OCI-LY1 (cell line): ENCODE results near the gene KRT34.

Source experiments
- H2AFZ ChIP-seq: fragments of 200-600 bp; sonication (generic), shearing (Covaris generic); 2 replicates; pipeline ENCODE4 v1.6.0; 2014; ENCODE audit warnings: antibody characterized with exemption, mild to moderate bottlenecking, low read length
- H3F3A ChIP-seq: fragments of 200-600 bp; sonication (generic), shearing (Covaris generic); 2 replicates; pipeline ENCODE4 v1.6.0; 2014; ENCODE audit warnings: mild to moderate bottlenecking, antibody characterized with exemption, low read length, moderate library complexity; ENCODE audit not compliant: insufficient read depth
- H3K27ac ChIP-seq: fragments of 200-600 bp; sonication (generic); 2 replicates; pipeline ENCODE4 v1.5.1; 2014; ENCODE audit warnings: low read length, mixed run types, mild to moderate bottlenecking, low read depth; ENCODE audit not compliant: poor library complexity, severe bottlenecking
- H3K27me3 ChIP-seq: fragments of 200-600 bp; sonication (generic); 2 replicates; pipeline ENCODE4 v1.6.0; 2014; ENCODE audit warnings: antibody characterized with exemption, mild to moderate bottlenecking, low read length, moderate library complexity; ENCODE audit not compliant: insufficient read depth
- H3K36me3 ChIP-seq: fragments of 200-600 bp; sonication (generic); 2 replicates; pipeline ENCODE4 v1.6.1; 2014; ENCODE audit warnings: mild to moderate bottlenecking, antibody characterized with exemption, low read length, moderate library complexity, mixed read lengths; ENCODE audit not compliant: insufficient read depth
- H3K4me1 ChIP-seq: fragments of 200-600 bp; sonication (generic); 2 replicates; pipeline ENCODE4 v1.5.1; 2014; ENCODE audit warnings: mild to moderate bottlenecking, low read length, moderate library complexity; ENCODE audit not compliant: insufficient read depth, severe bottlenecking
- H3K4me2 ChIP-seq: fragments of 200-600 bp; sonication (generic), shearing (Covaris generic); 2 replicates; pipeline ENCODE4 v1.6.1; 2014; ENCODE audit warnings: low read length
- H3K4me3 ChIP-seq: fragments of 200-600 bp; sonication (generic); 2 replicates; pipeline ENCODE4 v1.5.1; 2014; ENCODE audit warnings: low read length, low read depth, mild to moderate bottlenecking, mixed read lengths; ENCODE audit not compliant: poor library complexity, severe bottlenecking
- H3K79me2 ChIP-seq: fragments of 200-600 bp; shearing (Covaris generic); 2 replicates; pipeline ENCODE4 v1.6.1; 2016; ENCODE audit warnings: mixed run types, low read length, mixed read lengths; ENCODE audit not compliant: insufficient read depth
- H3K9ac ChIP-seq: fragments of 200-600 bp; sonication (generic), shearing (Covaris generic); 2 replicates; pipeline ENCODE4 v1.6.1; 2014; ENCODE audit warnings: mild to moderate bottlenecking, low read length, mixed read lengths
- H3K9me2 ChIP-seq: fragments of 200-600 bp; sonication (generic), shearing (Covaris generic); 2 replicates; pipeline ENCODE4 v1.6.1; 2014; ENCODE audit warnings: low read depth, mild to moderate bottlenecking, low read length, mixed read lengths
- H3K9me3 ChIP-seq: fragments of 200-600 bp; shearing (Covaris generic); 2 replicates; pipeline ENCODE4 v1.6.1; 2014; ENCODE audit warnings: low read length, mixed read lengths
- H4K20me1 ChIP-seq: fragments of 200-600 bp; sonication (generic), shearing (Covaris generic); 2 replicates; pipeline ENCODE4 v1.6.0; 2016; ENCODE audit warnings: mild to moderate bottlenecking, low read length; ENCODE audit not compliant: insufficient read depth
- EZH2 ChIP-seq: fragments of 200-600 bp; sonication (generic), shearing (Covaris generic); IDR thresholded peaks from 2 replicates; pipeline ENCODE4 v1.8.0; 2017; ENCODE audit warnings: borderline replicate concordance, mixed run types, mild to moderate bottlenecking, antibody characterized with exemption, low read length, moderate library complexity, mixed read lengths
- TF ChIP-seq, protein P1 (sequence below): fragments of 200-600 bp; sonication (generic), shearing (Covaris generic); IDR thresholded peaks from 2 replicates; pipeline ENCODE4 v1.5.1; 2017; ENCODE audit warnings: mild to moderate bottlenecking, antibody characterized with exemption, low read length, moderate library complexity, mixed read lengths

Gene KRT34

DNA sequence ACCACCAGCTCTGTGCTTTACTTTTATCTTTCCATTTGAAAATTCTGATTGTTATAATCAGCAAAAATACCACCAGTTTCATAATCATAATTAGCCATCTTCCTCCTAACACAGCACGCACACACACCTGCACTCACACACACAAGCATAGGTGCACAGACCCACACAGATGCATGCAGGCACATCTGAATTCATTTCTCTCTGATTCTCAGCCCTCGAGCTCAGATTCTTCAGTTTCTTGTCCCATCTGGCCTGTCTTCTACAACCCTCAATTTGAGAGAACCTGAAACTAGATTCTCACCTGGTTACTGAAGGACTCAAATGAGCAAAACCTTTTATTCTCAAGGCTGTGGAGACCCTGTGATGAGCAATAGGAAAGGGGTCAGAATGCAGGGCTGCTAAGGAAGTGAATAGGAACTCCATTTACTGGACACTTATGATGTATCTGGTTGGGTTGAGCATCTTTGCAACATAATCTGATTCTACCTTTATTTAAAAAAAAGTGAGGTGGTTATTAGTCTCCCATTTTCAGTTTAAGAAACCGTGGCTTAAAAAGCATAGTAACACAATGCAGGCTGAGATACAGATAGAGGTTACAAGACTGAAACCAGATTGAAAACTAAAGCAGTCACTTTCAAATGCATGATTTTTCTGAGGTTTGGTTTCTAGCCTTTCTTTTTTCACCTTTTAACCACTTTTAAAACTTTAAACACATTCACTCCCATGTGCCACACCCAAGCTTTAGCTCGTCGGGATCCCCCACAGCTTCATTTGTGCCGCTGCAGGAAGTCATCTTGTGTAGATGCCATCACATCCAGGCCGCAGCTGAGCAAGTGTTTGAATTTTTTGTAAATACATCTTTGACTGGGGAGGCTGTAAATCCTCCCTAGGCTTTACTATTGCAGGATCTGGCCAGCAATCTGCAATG lies 40.9 kb downstream of the KRT34 start:
- Histone ChIP-seq H3K27me3 (no peaks in the 10 kb centered on the region), H3K4me2 (no peak overlapping the region), H3F3A (no peaks in the 10 kb centered on the region), H3K79me2 (no peaks in the 10 kb centered on the region), H3K4me1 (no peaks in the 10 kb centered on the region), H3K9me3 (no peaks in the 10 kb centered on the region), H3K9me2 (no peaks in the 10 kb centered on the region), H3K4me3 (no peak overlapping the region), H3K9ac (no peak overlapping the region), H2AFZ (no peak overlapping the region), H4K20me1 (no peaks in the 10 kb centered on the region), H3K27ac (no peak overlapping the region), H3K36me3 (no peaks in the 10 kb centered on the region)
- TF ChIP-seq EZH2 = no peak
- TF ChIP-seq, protein P1, sequence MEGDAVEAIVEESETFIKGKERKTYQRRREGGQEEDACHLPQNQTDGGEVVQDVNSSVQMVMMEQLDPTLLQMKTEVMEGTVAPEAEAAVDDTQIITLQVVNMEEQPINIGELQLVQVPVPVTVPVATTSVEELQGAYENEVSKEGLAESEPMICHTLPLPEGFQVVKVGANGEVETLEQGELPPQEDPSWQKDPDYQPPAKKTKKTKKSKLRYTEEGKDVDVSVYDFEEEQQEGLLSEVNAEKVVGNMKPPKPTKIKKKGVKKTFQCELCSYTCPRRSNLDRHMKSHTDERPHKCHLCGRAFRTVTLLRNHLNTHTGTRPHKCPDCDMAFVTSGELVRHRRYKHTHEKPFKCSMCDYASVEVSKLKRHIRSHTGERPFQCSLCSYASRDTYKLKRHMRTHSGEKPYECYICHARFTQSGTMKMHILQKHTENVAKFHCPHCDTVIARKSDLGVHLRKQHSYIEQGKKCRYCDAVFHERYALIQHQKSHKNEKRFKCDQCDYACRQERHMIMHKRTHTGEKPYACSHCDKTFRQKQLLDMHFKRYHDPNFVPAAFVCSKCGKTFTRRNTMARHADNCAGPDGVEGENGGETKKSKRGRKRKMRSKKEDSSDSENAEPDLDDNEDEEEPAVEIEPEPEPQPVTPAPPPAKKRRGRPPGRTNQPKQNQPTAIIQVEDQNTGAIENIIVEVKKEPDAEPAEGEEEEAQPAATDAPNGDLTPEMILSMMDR = no peak

DNA sequence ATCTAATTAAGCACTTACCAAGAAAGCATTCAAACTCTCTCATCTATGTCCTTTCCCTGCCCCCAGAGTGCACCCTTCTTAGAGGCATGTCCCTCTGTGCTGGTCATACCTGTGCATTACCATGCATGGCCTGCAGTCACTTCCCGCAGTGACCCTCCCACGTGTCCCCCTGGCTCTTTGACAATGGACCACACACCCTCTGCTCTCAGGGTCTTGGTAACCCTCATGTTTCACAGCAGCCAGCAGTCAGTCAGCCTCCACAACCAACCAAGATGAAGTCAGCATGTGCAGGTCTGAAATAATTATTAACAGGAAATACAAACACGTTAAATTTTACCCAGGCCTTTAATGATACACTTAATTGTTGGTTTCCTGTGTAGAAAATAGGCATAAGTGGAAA lies 41.6 kb downstream of the KRT34 start:
- no peak for TF ChIP-seq EZH2
- TF ChIP-seq, protein P1 = no peak
- Histone ChIP-seq H3F3A (no peaks in the 10 kb centered on the region), H3K79me2 (no peaks in the 10 kb centered on the region), H3K36me3 (no peaks in the 10 kb centered on the region), H3K27me3 (no peaks in the 10 kb centered on the region), H2AFZ (no peak overlapping the region), H4K20me1 (no peaks in the 10 kb centered on the region), H3K4me3 (no peak overlapping the region), H3K9me3 (no peaks in the 10 kb centered on the region), H3K27ac (no peak overlapping the region), H3K9ac (no peak overlapping the region), H3K4me1 (no peaks in the 10 kb centered on the region), H3K9me2 (no peaks in the 10 kb centered on the region), H3K4me2 (no peak overlapping the region)

DNA sequence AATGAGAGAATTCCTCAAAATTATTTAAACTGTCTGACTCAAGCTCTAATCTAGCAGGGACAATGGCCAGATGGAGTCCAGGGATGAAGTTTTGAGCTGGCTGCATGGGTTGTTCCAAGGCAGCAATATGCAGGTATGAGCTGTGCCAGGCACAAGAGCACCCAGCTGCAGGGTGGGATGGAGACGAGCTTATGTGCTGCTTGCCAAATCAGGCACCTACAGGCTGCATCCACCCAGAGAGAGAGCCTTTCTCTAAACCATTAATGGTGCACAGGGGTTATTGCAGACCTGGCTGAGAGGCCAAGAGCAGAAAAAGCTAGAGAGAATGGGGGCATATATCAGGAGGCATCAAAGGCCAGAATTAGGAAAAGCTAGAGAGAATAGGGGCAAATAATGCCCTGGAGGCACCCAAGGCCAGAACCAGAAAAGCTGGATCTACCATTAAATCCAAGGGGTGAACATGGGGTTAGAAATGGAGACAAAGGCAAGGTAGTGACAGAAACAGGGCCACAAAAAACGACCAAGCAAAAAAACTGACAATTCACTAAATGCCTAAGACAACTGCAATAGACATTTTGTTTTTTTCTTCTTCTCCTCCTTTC lies 42.4 kb downstream of the KRT34 start:
- Histone ChIP-seq H3K9ac (no peak overlapping the region), H3K4me2 (no peak overlapping the region), H3K27me3 (no peaks in the 10 kb centered on the region), H3K9me3 (no peaks in the 10 kb centered on the region), H3K9me2 (no peaks in the 10 kb centered on the region), H3K79me2 (no peaks in the 10 kb centered on the region), H3K4me1 (no peaks in the 10 kb centered on the region), H4K20me1 (no peaks in the 10 kb centered on the region), H3F3A (no peaks in the 10 kb centered on the region), H3K27ac (no peak overlapping the region), H3K4me3 (no peak overlapping the region), H2AFZ (no peak overlapping the region), H3K36me3 (no peaks in the 10 kb centered on the region)
- TF ChIP-seq, protein P1 = no peak
- no peak for TF ChIP-seq EZH2
